Ovary (tissue), 3 donors: Measurements from ENCODE around the gene TMC6.

Source experiments
- EP300 ChIP-seq: sonication (generic); formaldehyde crosslinking; IDR thresholded peaks from one replicate; pipeline ENCODE4 v1.6.1; 2017; ENCODE audit warnings: antibody characterized with exemption
- POLR2A ChIP-seq: fragments of 450-650 bp; IDR thresholded peaks from one replicate; pipeline ENCODE4 v1.6.1; 2017; ENCODE audit warnings: antibody characterized with exemption, mild to moderate bottlenecking, moderate library complexity
- TF ChIP-seq, protein P1 (sequence below), 3 donors: fragments of 450-650 bp in 2 of 3; fragments of 200-600 bp in 1 of 3; IDR thresholded peaks; one replicate each; pipeline versions ENCODE4 v1.5.1 to v1.8.0; 2016 to 2022; ENCODE audit warnings: antibody characterized with exemption in 3 of 3, mild to moderate bottlenecking in 1 of 3
- donor health status: DM: no; HTN: no; CAD: no.

DNA sequence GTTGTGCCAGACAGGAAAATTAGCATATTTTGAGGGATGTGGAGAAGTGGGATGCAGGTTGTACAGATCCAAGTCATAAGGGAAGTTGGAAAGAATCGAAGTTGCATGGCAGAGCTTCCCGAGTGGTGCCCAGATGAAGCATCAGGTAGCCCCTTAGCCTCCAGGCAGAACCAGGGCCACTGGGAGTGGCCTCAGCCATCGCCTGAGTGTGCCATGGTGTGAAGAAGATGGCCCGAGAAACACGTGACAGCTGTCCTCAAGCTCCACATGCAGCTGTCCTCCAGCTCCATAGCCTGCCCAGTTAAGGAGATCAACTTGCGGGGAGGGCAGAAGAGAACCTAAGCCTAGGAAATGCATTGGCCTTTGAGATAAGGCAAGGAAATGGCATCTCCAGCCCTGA, 33.5 kb downstream of the TMC6 start:
- TF ChIP-seq, protein P1, sequence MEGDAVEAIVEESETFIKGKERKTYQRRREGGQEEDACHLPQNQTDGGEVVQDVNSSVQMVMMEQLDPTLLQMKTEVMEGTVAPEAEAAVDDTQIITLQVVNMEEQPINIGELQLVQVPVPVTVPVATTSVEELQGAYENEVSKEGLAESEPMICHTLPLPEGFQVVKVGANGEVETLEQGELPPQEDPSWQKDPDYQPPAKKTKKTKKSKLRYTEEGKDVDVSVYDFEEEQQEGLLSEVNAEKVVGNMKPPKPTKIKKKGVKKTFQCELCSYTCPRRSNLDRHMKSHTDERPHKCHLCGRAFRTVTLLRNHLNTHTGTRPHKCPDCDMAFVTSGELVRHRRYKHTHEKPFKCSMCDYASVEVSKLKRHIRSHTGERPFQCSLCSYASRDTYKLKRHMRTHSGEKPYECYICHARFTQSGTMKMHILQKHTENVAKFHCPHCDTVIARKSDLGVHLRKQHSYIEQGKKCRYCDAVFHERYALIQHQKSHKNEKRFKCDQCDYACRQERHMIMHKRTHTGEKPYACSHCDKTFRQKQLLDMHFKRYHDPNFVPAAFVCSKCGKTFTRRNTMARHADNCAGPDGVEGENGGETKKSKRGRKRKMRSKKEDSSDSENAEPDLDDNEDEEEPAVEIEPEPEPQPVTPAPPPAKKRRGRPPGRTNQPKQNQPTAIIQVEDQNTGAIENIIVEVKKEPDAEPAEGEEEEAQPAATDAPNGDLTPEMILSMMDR (IDR thresholded peaks at IDR 0.05) = no peak
- TF ChIP-seq POLR2A (no peak), EP300 (no peak)
